ENCODE data around the gene GIGYF2.

Gene GIGYF2

DNA sequence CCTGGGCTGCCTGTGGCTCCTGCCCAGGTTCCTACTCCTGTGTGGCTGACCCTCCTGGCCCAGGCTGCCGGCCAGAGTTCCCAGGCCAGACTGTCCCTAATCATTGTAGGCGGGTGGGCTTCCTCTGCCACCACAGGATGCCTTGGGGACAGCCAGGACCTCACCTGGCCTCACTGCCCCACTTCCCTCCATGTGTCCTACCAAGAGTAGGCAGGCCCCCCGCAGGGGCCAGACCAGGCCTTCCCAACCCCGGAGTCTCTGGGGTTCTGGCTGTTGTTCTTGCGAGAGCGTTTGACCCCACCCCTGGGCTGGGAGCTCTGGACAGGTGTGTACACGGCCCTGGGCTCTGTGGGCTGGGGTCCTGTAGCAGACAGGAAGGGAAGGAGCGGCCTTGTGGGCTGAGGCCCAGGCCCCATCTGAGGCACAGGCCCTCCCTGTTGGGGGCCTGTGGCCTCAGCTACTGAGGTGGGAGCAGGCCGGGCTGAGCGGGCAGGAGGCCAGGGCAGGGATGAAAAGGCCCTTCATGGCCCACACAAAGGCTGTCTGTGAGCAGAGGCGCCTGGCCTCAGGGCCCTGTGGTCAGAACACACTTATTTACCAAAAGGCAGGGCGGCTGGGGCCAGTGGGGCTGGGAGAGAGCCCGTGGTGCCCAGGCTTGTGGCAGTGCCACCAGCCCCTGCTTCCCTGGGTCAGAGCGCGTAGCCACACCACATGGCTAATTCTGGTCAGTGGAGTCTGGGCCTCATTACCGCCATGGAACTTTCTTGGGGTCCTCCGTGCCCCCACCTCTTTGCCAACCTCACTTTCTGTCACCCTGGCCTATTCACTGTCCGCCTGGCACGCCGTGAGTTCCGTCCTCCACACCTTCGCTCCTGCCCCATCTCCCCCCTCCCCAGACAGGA lies 175.0 kb downstream of the GIGYF2 start:
- Histone ChIP-seq H3K9ac (ENCODE audit: low read length in 2 of 2) (no peak overlapping the region), H3K27ac (ENCODE audit: low read length) (no peak overlapping the region), H3K27me3 (ENCODE audit: control insufficient read depth in 1 of 2, insufficient read depth in 2 of 2, low read length in 2 of 2) (peaks cover 7 to 22% of the 10 kb centered on the region in 2 donors), H3K4me3 (ENCODE audit: low read length in 2 of 2) (no peak overlapping the region), H3K4me1 (ENCODE audit: control insufficient read depth, insufficient read depth, low read length) (peaks cover 8% of the 10 kb centered on the region), H3K36me3 (ENCODE audit: control insufficient read depth in 2 of 2, insufficient read depth in 2 of 2, low read length in 2 of 2) (no peaks in the 10 kb centered on the region), H3K9me3 (ENCODE audit: control insufficient read depth in 2 of 2, low read length in 2 of 2) (no peaks in the 10 kb centered on the region)

- Histone ChIP-seq H3K4me1 (ENCODE audit: control insufficient read depth, insufficient read depth, low read length) (peaks cover 8% of the 10 kb centered on the region), H3K4me3 (ENCODE audit: low read length in 2 of 2) (no peak overlapping the region), H3K27ac (ENCODE audit: low read length) (no peak overlapping the region), H3K36me3 (ENCODE audit: control insufficient read depth in 2 of 2, insufficient read depth in 2 of 2, low read length in 2 of 2) (no peaks in the 10 kb centered on the region), H3K27me3 (ENCODE audit: control insufficient read depth in 1 of 2, insufficient read depth in 2 of 2, low read length in 2 of 2) (peaks cover 13 to 22% of the 10 kb centered on the region in 2 donors), H3K9me3 (ENCODE audit: control insufficient read depth in 2 of 2, low read length in 2 of 2) (no peaks in the 10 kb centered on the region), H3K9ac (ENCODE audit: low read length in 2 of 2) (no peak overlapping the region)
These were observed 175.7 kb downstream of the GIGYF2 start for GRCh38 chr2:232872826-232873225.

- Histone ChIP-seq H3K9ac (ENCODE audit: low read length in 2 of 2) (no peak overlapping the region), H3K36me3 (ENCODE audit: control insufficient read depth in 2 of 2, insufficient read depth in 2 of 2, low read length in 2 of 2) (no peaks in the 10 kb centered on the region), H3K27me3 (ENCODE audit: control insufficient read depth in 1 of 2, insufficient read depth in 2 of 2, low read length in 2 of 2) (peaks cover 14 to 22% of the 10 kb centered on the region in 2 donors), H3K4me3 (ENCODE audit: low read length in 2 of 2) (no peak overlapping the region), H3K4me1 (ENCODE audit: control insufficient read depth, insufficient read depth, low read length) (peaks cover 8% of the 10 kb centered on the region), H3K27ac (ENCODE audit: low read length) (no peak overlapping the region), H3K9me3 (ENCODE audit: control insufficient read depth in 2 of 2, low read length in 2 of 2) (no peaks in the 10 kb centered on the region)
These were observed 176.3 kb downstream of the GIGYF2 start for GRCh38 chr2:232873292-232873908.

GRCh38 chr2:232873909-232874641 lies 176.9 kb downstream of the GIGYF2 start:
- Histone ChIP-seq H3K9ac (ENCODE audit: low read length in 2 of 2) (no peak overlapping the region), H3K4me1 (ENCODE audit: control insufficient read depth, insufficient read depth, low read length) (peaks cover 8% of the 10 kb centered on the region), H3K27me3 (ENCODE audit: control insufficient read depth in 1 of 2, insufficient read depth in 2 of 2, low read length in 2 of 2) (peaks cover 14 to 22% of the 10 kb centered on the region in 2 donors), H3K9me3 (ENCODE audit: control insufficient read depth in 2 of 2, low read length in 2 of 2) (no peaks in the 10 kb centered on the region), H3K4me3 (ENCODE audit: low read length in 2 of 2) (no peak overlapping the region), H3K27ac (ENCODE audit: low read length) (no peak overlapping the region), H3K36me3 (ENCODE audit: control insufficient read depth in 2 of 2, insufficient read depth in 2 of 2, low read length in 2 of 2) (no peaks in the 10 kb centered on the region)

GRCh38 chr2:232874677-232875223 lies 177.6 kb downstream of the GIGYF2 start:
- Histone ChIP-seq H3K9me3 (ENCODE audit: control insufficient read depth in 2 of 2, low read length in 2 of 2) (no peaks in the 10 kb centered on the region), H3K27ac (ENCODE audit: low read length) (no peak overlapping the region), H3K27me3 (ENCODE audit: control insufficient read depth in 1 of 2, insufficient read depth in 2 of 2, low read length in 2 of 2) (peaks cover 14 to 22% of the 10 kb centered on the region in 2 donors), H3K9ac (ENCODE audit: low read length in 2 of 2) (no peak overlapping the region), H3K4me3 (ENCODE audit: low read length in 2 of 2) (no peak overlapping the region), H3K4me1 (ENCODE audit: control insufficient read depth, insufficient read depth, low read length) (peaks cover 8% of the 10 kb centered on the region), H3K36me3 (ENCODE audit: control insufficient read depth in 2 of 2, insufficient read depth in 2 of 2, low read length in 2 of 2) (no peaks in the 10 kb centered on the region)

- Histone ChIP-seq H3K27ac (ENCODE audit: low read length) (no peak overlapping the region), H3K9ac (ENCODE audit: low read length in 2 of 2) (no peak overlapping the region), H3K4me1 (ENCODE audit: control insufficient read depth, insufficient read depth, low read length) (peaks cover 8% of the 10 kb centered on the region)
These were observed 178.4 kb downstream of the GIGYF2 start for GRCh38 chr2:232875256-232876121.

DNA sequence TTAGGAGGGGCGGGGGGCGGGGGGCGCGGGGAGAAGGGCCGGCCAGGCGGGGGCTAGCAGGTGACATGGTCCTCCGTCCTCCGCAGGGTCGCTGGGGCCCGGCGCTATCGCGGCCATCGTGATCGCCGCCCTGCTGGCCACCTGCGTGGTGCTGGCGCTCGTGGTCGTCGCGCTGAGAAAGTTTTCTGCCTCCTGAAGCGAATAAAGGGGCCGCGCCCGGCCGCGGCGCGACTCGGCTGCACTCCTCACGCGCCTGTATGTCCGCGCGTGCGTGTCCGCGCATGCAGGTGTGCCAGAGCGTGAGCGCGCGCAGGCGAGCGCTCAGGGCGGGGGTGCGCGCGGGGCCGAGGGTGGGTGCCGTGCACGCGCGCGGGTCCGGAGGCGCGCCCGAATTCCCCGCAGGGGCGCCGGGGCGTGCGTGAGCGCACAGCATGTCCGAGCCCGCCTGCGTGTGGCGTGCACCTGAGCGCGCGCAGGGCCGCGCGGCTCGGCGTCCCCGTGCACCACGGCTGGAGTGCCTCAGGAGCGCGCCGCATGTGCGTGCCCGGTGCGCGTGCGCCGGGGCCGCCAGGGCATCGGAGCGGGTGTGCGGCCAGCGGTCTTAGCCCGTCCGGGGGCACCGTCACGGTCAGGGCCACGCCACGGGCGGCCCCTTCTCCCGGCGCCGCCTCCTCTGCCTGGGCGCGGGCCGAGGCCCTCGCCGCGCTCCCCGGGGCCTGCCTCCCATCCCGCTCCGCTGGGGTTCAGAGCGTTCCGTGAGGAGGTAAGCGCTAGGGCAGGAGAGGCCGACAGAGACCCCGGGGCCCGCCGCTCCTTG lies 179.2 kb downstream of the GIGYF2 start:
- H3K9me3 ChIP-seq (ENCODE audit: control insufficient read depth in 2 of 2, low read length in 2 of 2) = no peaks in the 10 kb centered on the region
- H3K4me3 ChIP-seq (ENCODE audit: low read length in 2 of 2) = peak overlapping the region; percentile 40 to 66
- peaks cover 8% of the 10 kb centered on the region for H3K4me1 ChIP-seq (ENCODE audit: control insufficient read depth, insufficient read depth, low read length)
- no peak overlapping the region for H3K27ac ChIP-seq (ENCODE audit: low read length)
- H3K27me3 ChIP-seq (ENCODE audit: control insufficient read depth in 1 of 2, insufficient read depth in 2 of 2, low read length in 2 of 2) = peaks cover 14 to 22% of the 10 kb centered on the region in 2 donors
- no peak overlapping the region for H3K9ac ChIP-seq (ENCODE audit: low read length in 2 of 2)
- H3K36me3 ChIP-seq (ENCODE audit: control insufficient read depth in 2 of 2, insufficient read depth in 2 of 2, low read length in 2 of 2) = no peaks in the 10 kb centered on the region

More at GRCh38 chr2:232875256-232876121, 178.4 kb downstream of the GIGYF2 start:
- no peaks in the 10 kb centered on the region for H3K9me3 ChIP-seq (ENCODE audit: control insufficient read depth in 2 of 2, low read length in 2 of 2)
- peak overlapping the region in 1 of 2 donors; percentile 22 for H3K4me3 ChIP-seq (ENCODE audit: low read length in 2 of 2)
- no peaks in the 10 kb centered on the region for H3K36me3 ChIP-seq (ENCODE audit: control insufficient read depth in 2 of 2, insufficient read depth in 2 of 2, low read length in 2 of 2)
- peaks cover 14 to 22% of the 10 kb centered on the region in 2 donors for H3K27me3 ChIP-seq (ENCODE audit: control insufficient read depth in 1 of 2, insufficient read depth in 2 of 2, low read length in 2 of 2)

GRCh38 chr2:232876978-232877441 lies 179.9 kb downstream of the GIGYF2 start:
- Histone ChIP-seq H3K36me3 (ENCODE audit: control insufficient read depth in 2 of 2, insufficient read depth in 2 of 2, low read length in 2 of 2) (no peaks in the 10 kb centered on the region), H3K4me3 (ENCODE audit: low read length in 2 of 2) (peak overlapping the region in 1 of 2 donors; percentile 66), H3K27ac (ENCODE audit: low read length) (no peak overlapping the region), H3K4me1 (ENCODE audit: control insufficient read depth, insufficient read depth, low read length) (peaks cover 8% of the 10 kb centered on the region), H3K27me3 (ENCODE audit: control insufficient read depth in 1 of 2, insufficient read depth in 2 of 2, low read length in 2 of 2) (peaks cover 14 to 22% of the 10 kb centered on the region in 2 donors), H3K9ac (ENCODE audit: low read length in 2 of 2) (no peak overlapping the region), H3K9me3 (ENCODE audit: control insufficient read depth in 2 of 2, low read length in 2 of 2) (no peaks in the 10 kb centered on the region)

DNA sequence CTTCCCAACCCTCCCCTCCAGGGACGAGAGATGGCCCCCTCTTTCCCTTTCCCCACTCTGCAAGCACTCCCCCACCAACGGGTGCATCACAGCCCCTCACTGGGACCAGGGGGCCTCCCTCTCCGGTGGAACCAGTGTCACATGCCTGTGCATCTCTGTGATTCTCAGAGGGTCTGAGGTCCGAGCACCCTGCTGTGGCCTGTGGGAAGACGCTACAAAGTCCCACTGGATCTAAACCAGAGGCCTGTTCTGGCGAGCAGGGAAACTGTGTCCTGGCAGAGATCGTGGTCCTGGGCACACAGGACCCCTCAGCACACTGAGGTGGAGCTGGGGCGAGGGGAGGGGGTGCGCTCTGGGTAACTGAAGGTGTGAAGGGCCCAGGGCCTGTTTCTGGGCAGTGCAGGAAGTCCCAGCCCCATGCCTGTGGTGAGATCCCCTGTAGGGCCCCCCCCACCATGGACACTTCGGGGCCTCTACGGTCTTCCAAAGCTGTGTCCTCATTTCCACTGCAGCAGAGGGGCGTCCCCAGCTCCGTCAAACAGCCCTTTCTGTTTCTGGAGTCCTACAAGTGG lies 180.9 kb downstream of the GIGYF2 start:
- no peak overlapping the region for H3K9ac ChIP-seq (ENCODE audit: low read length in 2 of 2)
- H3K36me3 ChIP-seq (ENCODE audit: control insufficient read depth in 2 of 2, insufficient read depth in 2 of 2, low read length in 2 of 2) = no peaks in the 10 kb centered on the region
- no peaks in the 10 kb centered on the region for H3K9me3 ChIP-seq (ENCODE audit: control insufficient read depth in 2 of 2, low read length in 2 of 2)
- H3K27ac ChIP-seq (ENCODE audit: low read length) = no peak overlapping the region
- peaks cover 8% of the 10 kb centered on the region for H3K4me1 ChIP-seq (ENCODE audit: control insufficient read depth, insufficient read depth, low read length)
- H3K27me3 ChIP-seq (ENCODE audit: control insufficient read depth in 1 of 2, insufficient read depth in 2 of 2, low read length in 2 of 2) = peaks cover 14 to 22% of the 10 kb centered on the region in 2 donors
- no peak overlapping the region for H3K4me3 ChIP-seq (ENCODE audit: low read length in 2 of 2)

Data from stomach smooth muscle (tissue), 2 donors.